GM19395 (cell line): ENCODE data around the gene TM7SF2.

Experiments
- ATAC-seq: cut with Tn5 transposase; IDR thresholded peaks from one replicate; pipeline ENCODE4 v1.9.1; 2021; ENCODE audit warnings: mild to moderate bottlenecking, moderate library complexity; ENCODE audit not compliant: unreplicated experiment

Gene TM7SF2

GRCh38 chr11:65087827-65088226 lies 23.8 kb upstream of the TM7SF2 start:
- no peak for ATAC-seq

GRCh38 chr11:65089621-65090020 lies 22.1 kb upstream of the TM7SF2 start:
- no peak for ATAC-seq

GRCh38 chr11:65090628-65091027 lies 21.0 kb upstream of the TM7SF2 start:
- ATAC-seq = no peak

- ATAC-seq = no peak
Observed at GRCh38 chr11:65095427-65095826, 16.2 kb upstream of the TM7SF2 start.

- peak; percentile 91 for ATAC-seq
Observed at GRCh38 chr11:65095974-65096806, 15.5 kb upstream of the TM7SF2 start, which contains the start of gene VPS51. Gene VPS51 (plus strand): TSS chr11:65096214. CDS start chr11:65096251, 37 bp downstream.

GRCh38 chr11:65096926-65097325 lies 14.7 kb upstream of the TM7SF2 start:
- ATAC-seq = no peak

GRCh38 chr11:65100674-65101350 lies 10.9 kb upstream of the TM7SF2 start:
- no peak for ATAC-seq

- ATAC-seq = no peak
Observed at GRCh38 chr11:65102142-65103095, 9.3 kb upstream of the TM7SF2 start.

GRCh38 chr11:65103476-65103875 lies 8.2 kb upstream of the TM7SF2 start:
- no peak for ATAC-seq

GRCh38 chr11:65104628-65105027 lies 7.0 kb upstream of the TM7SF2 start:
- ATAC-seq = no peak

- no peak for ATAC-seq
Observed at GRCh38 chr11:65107078-65107477, 4.6 kb upstream of the TM7SF2 start.

GRCh38 chr11:65107751-65108468 lies 3.8 kb upstream of the TM7SF2 start:
- ATAC-seq = no peak

GRCh38 chr11:65108469-65109123 lies 3.1 kb upstream of the TM7SF2 start:
- no peak for ATAC-seq

- no peak for ATAC-seq
Observed at GRCh38 chr11:65109231-65110198, 2.2 kb upstream of the TM7SF2 start.

GRCh38 chr11:65110354-65110861 lies 1.3 kb upstream of the TM7SF2 start:
- peak; percentile 40 for ATAC-seq

- no peak for ATAC-seq
Observed at GRCh38 chr11:65111159-65111743, 421 bp upstream of the TM7SF2 start.

GRCh38 chr11:65112546-65113360 lies 1.1 kb downstream of the TM7SF2 start:
- ATAC-seq = no peak
